GM18951 (cell line): ENCODE results near the gene ERCC3.
"Not testable (repeated sequence)": the region's sequence is repeated elsewhere in the genome, so short reads cannot be mapped to it uniquely, and the experiment has no call there.

Experiments used
- POLR2A ChIP-seq: IDR thresholded peaks from 4 replicates; pipeline ENCODE4 v1.6.1; 2011; ENCODE audit warnings: mild to moderate bottlenecking; ENCODE audit not compliant: insufficient read length, insufficient read depth; ENCODE audit errors: extremely low read depth
- in situ Hi-C: fragments of 300-500 bp; cut with MboI; formaldehyde crosslinking; loops from one replicate; pipeline ENCODE4 v1.12.0; 2022; ENCODE audit warnings: low sequenced_read_pairs, mixed read lengths, inconsistent platforms; ENCODE audit not compliant: unreplicated experiment

Gene ERCC3

DNA sequence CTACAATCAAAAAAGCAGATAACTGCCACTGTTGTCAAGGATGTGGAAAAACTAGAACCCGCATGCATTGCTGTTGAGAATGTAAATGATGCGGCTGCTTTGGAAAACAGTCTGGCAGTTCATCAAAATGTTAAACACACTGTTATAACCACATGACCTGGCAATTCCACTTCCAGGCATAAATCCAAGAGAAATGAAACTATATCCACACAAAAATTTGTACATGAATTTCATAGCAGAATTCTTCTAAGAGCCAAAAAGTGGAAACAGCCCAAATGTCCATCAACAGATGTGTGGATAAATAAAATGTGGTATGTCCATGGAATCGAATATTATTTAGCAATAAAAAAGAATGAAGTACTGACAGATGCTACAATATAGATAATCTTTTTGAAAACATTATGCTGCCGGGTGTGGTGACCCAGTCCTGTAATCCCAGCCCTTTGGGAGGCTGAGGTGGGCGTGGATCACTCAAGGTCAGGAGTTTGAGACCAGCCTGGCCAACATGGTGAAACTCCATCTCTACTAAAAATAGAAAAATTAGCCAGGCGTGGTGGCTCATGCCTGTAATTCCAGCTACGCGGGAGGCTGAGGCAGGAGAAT, 32.0 kb downstream of the ERCC3 start:
- no peak for TF ChIP-seq POLR2A
- in situ Hi-C loops, result no loop called here

DNA sequence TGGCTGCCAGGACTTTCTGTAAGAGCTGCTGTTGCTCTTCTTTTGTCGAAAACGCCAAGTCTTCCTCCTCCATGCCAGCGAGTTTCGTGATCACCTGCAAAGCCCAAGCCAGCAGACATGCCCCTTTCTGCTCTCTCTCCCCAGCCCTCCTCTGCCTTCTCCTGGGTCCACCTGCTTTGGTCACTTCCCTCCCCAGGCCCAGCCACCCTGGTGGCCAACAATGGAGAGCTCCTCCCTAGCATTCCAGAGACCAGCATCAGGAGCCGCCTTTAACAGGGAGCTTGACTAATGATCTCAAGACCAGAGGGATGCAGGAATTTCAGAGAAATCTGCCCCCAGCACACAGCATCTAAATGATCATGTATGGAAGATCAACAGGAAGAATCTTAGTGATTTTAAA, 34.6 kb downstream of the ERCC3 start:
- TF ChIP-seq POLR2A, result no peak
- in situ Hi-C loops, result no loop called here

DNA sequence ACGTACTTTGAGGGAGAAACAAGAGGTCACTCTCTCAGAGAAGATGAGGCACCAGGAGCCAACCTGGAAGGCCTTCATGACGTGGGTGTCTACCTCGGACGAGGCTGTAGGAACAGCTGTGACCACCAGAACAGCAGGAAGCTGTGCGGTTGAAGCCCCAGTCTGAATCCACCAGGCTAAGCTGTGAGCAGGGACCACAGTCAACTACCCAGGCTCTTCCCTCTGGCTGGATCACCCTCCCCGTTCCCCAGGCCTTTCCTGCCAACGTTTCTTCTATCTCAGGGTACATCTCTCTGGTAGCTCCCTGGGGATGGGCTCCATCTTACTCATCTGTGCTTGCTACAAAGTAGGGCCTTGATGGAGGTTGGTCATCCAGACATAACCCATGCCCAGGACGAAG, 37.1 kb downstream of the ERCC3 start:
- in situ Hi-C loops, result no loop called here
- TF ChIP-seq POLR2A, result no peak

DNA sequence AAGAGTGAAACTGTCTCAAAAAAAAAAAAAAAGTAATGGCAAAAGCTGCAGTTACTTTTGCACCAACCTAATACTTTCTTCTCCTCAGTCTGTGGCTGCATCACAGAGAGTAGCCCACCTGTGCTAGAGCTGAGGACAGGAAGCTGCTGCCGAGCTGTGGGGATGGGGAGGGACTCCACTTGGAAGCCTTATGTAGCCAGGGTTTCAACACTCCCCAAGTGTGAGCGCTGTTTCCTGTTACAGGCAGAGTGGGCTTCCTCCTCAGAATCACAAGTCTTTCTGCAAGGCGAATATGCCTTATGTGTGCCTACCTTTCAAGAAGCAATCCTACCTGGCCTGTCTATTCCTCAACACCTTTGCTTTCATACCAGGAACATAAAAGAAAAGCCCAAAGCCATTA, 37.6 kb downstream of the ERCC3 start:
- in situ Hi-C loops, result no loop called here
- TF ChIP-seq POLR2A, result no peak

DNA sequence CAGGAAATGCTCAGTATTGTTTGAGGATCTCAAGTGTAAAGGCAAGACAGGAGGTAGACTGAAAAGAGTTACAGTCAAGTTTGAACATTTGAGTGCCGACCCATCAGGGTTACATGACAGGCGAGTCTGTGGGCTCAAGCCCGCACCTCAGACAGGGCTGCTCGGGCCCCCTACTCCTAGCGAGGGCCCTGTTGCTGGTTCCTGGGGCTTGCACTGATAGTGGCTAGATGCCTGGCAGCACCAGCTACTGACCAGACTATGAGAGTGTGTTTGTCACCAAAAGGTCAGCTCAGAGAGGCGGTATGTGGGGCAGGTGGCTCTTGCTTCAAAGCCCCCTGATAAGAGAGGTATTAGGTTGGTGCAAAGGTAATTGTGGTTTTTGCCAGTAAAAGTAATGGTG, 38.2 kb downstream of the ERCC3 start:
- no peak for TF ChIP-seq POLR2A
- in situ Hi-C loops, result no loop called here

DNA sequence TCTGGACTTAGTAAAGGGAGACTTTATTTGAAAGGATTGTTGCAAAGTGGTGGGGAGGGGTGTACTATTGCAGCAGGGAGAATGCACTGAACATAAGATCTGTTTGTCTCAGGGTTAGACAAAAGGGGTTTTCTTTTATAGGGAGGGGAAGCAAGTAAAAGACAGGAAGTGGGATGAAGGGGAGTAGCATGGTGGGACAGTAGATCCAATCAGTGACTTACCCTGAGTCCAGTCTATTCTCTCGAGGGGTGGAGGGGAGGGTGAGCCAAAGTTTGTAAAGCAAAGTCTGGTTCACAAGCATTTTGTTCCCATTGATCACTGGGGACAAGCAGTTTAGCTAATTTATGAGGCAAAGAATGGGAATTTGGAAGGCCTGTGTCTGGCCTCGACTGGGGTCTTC, 38.8 kb downstream of the ERCC3 start:
- no peak for TF ChIP-seq POLR2A
- in situ Hi-C loops, result no loop called here

DNA sequence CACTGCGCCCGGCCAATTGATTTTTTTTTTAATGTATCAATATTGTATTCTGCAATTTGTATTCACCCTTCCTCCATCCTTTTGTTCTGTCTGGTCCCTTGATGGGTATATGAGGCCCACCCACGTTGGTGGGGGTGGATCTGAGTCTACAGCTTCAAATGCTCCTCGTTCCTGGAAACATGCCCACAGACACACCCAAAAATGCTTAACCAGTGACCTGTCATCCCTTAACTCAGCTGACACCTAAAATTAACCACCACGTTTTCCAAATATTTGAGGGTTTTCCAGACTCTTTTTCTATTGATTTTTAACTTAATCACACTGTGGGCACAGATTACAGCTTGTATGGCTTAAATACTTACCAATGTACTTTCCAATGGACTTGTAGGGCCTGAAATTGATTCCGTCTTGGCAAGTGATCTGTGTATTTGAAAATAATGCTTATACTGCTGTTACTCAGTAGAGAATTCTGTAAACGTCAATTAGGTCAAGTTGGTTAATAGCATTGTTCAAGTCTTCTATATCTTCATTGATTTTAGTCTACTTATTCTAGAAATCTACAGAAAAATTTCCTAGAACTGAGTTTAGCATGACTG, 39.5 kb downstream of the ERCC3 start:
- no peak for TF ChIP-seq POLR2A

DNA sequence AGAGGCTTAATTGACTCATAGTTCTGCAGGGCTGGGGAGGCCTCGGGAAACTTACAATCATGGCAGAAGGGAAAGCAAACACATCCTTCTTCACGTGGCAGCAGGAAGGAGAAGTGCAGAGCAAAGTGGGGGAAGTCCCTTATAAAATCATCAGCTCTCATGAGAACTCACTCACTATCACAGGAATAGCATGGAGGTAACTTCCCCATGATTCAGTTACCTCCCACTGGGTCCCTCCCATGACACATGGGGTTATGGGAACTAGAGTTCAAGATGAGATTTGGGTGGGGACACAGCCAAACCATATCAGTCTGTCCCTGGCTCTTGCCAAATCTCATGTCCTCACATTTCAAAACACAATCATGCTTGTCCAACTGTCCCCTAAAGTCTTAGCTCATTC, 52.8 kb downstream of the ERCC3 start:
- in situ Hi-C loops, result not testable (repeated sequence)

More for the DNA sequence above, 39.5 kb downstream of the ERCC3 start:
- in situ Hi-C loops, result no loop called here

DNA sequence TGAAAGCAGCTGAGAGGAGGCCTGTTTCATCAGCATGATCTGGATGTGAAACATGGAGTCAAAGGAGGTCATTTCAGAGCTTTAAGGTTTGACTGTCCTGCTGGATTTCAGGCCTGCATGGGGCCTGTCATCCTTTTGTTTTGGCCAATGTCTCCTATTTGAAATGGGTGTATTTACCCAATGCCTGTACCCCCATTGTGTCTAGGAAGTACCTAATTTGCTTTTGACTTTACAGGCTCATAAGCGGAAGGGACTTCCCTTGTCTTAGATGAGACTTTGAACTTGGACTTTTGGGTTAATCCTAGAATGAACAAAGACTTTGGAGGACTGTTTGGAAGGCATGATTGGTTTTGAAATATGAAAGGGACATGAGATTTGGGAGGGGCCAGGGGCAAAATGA, 54.5 kb downstream of the ERCC3 start:
- in situ Hi-C loops, result no loop called here
- TF ChIP-seq POLR2A, result no peak

DNA sequence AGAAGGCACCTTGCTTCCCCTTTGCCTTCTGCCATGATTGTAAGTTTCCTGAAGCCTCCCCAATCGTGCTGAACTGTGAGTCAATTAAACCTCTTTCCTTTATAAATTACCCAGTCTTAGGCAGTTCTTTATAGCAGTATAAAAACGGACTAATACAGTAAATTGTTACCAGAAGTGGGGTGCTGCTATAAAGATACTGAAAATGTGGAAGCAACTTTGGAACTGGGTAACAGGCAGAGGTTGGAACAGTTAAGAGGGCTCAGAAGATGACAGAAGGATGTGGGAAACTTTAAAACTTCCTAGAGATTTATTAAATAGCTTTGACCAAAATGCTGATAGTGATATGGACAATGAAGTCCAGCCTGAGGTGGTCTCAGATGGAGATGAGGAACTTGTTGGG, 56.2 kb downstream of the ERCC3 start:
- in situ Hi-C loops, result not testable (repeated sequence)

DNA sequence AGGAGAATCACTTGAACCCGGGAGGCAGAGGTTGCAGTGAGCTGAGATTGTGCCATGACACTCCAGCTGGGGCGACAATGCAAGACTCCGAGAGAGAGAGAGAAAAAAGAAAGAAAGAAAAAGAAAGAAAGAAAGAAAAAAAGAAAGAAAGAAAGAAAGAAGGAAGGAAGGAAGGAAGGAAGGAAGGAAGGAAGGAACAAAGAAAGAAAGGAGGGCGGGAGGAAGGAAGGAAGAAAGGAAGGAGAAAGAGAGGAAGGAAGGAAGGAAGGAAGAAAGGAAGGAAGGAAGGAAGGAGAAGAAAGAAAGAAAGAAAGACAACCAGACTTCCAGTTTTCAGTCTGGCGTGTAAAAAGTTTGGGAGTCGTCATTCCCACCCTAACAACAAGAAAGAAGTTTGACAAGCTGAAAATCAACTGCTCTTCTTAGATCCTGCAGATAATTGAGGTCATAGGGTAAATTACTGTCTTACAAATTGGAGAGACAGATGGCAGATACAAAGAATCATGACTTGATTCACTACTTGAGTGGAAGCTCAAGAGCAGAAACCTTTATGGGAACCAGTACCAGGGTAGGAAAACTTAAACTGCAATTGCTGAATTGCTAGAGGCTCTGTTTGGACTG, 58.8 kb downstream of the ERCC3 start:
- in situ Hi-C loops, result no loop called here
- no peak for TF ChIP-seq POLR2A

DNA sequence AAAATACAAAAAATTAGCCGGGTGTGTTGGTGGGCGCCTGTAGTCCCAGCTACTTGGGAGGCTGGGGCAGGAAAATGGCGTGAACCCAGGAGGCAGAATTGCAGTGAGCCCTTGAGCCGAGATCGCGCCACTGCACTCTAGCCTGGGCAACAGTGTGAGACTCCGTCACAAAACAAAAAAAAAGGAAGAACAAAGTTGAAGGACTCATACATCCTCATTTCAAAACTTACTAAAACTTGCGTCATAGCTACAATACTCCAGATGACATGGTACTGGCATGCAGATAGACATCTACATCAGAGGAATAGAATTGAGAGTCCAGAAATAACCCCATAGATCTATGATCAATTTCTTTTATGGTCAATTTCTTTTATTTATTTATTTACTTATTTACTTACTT, 60.2 kb downstream of the ERCC3 start:
- TF ChIP-seq POLR2A, result no peak
- in situ Hi-C loops, result no loop called here

DNA sequence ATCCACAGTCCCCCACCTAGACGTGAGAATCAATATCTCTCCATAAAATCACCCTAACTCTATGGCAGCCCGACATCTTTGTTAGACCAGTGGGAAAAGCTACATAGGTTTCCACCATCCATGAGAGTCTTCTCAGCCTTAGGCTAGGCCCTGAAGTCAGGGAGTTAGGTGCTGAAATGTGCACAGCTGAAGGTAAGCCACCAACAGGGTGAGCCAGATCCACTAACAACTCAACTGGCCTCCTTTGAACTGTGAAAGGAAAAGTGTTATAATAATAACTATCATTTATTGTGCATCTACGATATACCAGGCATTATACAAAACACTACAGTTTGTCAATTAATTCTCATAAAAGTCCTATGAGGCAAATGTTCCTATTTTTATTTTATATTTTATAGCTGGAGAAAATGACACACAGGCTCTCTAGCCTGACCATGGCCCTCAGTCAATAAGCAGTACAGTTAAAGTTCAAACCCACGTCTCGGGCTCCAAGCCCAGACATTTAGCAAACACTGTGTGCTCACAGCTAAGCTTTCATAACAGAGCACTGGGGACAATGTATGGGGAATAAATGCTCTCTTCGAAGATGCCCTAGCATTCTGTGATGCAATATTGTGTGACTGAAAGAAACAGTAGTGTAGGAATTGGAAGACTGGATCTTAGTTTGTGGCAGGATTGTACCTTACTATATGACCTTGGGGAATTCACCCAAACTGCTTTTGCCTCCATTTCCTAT, 62.6 kb downstream of the ERCC3 start:
- in situ Hi-C loops, result no loop called here
- no peak for TF ChIP-seq POLR2A

DNA sequence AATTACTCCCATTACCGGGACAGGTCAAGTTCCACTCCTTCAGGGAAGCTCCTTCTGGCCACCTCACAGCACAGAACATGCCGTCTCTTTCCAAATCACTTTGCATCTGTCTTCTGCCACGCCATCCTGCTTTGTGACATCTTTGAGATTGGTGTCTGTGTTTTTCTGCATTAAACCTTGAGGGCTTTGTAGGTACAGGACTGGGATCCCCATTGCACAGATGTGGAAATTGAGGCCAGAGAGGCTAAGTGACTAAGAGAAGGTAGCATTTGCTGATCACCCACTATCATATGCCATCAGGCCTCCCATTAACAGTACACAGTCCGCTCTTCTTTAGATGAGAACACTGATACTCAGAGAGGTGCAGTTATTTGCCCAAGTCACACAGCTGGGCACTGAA, 64.4 kb downstream of the ERCC3 start:
- TF ChIP-seq POLR2A, result no peak
- in situ Hi-C loops, result no loop called here

DNA sequence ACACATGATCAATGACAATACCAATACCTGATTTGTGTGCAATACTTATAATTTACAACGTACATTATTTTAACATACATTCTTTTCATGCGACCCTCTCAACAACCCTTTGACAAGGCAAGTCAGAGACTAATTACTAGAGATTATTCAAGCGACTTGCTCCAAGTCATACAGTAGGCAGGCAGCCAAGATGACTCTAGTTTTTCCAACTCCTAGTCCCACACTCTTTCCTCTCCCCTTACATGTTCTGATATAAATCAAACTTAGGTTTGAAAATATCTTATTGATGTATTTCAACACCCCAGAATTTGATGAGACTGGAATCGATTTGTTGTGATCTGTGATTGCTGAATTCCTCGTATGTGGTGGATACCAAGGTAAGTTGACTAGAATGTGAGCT, 65.8 kb downstream of the ERCC3 start:
- TF ChIP-seq POLR2A, result no peak
- in situ Hi-C loops, result no loop called here

DNA sequence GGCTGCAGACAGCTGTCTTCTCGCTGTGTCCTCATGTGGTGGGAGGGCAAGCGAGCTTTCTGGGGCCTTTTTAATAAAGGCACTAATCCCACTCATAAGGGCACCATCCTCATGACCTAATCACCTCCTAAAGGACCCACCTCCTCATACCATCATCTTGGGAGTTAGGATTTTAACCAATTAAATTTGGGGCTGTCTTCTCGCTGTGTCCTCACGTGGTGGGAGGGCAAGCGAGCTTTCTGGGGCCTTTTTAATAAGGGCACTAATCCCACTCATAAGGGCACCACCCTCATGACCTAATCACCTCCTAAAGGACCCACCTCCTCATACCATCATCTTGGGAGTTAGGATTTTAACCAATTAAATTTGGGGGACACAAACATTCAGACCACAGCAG, 66.7 kb downstream of the ERCC3 start:
- in situ Hi-C loops, result not testable (repeated sequence)
